Stimulated activated naive CD8-positive, alpha-beta T cell treated with anti-CD3 and anti-CD28 coated beads, Interleukin-15, Interleukin-2, amounts not matched to agents 100 ng/mL and 50 ng/mL, for 24 hours (primary cell): ENCODE data around the gene FAM168A.

Source experiments
- H3K27ac Mint-ChIP-seq: one replicate; pipeline ENCODE4 v1.8.0; 2021; ENCODE audit warnings: mild to moderate bottlenecking, mixed read lengths
- H3K27me3 Mint-ChIP-seq: one replicate; pipeline ENCODE4 v1.8.0; 2021; ENCODE audit warnings: mixed read lengths
- H3K36me3 Mint-ChIP-seq: one replicate; pipeline ENCODE4 v1.8.0; 2021; ENCODE audit warnings: low read depth, mixed read lengths
- H3K4me1 Mint-ChIP-seq: one replicate; pipeline ENCODE4 v1.8.0; 2021; ENCODE audit warnings: low read depth, mixed read lengths
- H3K4me3 Mint-ChIP-seq: one replicate; pipeline ENCODE4 v1.8.0; 2021; ENCODE audit warnings: mild to moderate bottlenecking, mixed read lengths
- H3K9me3 Mint-ChIP-seq: one replicate; pipeline ENCODE4 v1.8.0; 2021; ENCODE audit warnings: mixed read lengths

Gene FAM168A

DNA sequence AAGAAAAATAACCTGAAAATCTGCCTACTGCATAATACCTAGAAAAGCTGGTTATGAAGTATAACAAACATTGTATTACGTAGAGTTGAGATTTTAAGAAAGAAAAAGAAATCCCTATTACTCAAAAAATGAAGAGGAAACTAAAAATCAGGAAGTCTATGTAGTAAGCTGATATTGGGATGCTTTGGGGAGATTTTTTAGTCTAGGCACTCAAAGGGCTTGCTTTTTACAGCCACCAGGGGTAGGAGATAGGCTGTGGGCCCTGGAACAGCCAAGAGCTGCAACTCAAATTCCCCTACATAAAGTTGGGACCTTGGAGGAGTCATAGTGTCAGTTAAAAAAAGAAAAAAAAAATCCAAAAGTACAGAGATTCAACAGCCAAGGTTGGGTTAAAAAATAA lies 131.3 kb downstream of the FAM168A start:
- Mint-ChIP-seq H3K4me1 (no peaks in the 10 kb centered on the region), H3K27ac (no peak overlapping the region), H3K9me3 (no peaks in the 10 kb centered on the region), H3K4me3 (no peak overlapping the region), H3K27me3 (no peaks in the 10 kb centered on the region), H3K36me3 (peaks cover 4% of the 10 kb centered on the region)

DNA sequence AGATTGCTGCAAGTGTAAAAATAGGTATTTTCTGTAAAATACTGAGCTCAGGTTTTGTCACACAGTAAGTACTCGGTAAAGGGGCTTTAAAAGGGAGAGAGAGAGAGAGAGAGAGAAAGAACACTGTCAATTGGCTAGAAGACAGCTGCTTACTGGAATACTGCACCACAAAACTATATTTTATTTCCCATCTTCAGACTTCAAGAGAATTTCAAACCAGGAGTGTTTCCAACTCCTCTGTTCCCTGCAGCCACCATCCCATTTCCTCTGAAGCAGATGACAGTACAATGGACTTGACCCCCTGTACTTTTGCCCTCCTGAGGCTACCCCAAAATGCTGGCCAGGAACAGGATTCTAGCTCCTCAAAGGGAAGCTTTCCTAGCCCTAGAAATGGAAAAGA lies 132.0 kb downstream of the FAM168A start:
- no peaks in the 10 kb centered on the region for H3K4me1 Mint-ChIP-seq
- H3K27ac Mint-ChIP-seq: no peak overlapping the region
- no peak overlapping the region for H3K4me3 Mint-ChIP-seq
- no peaks in the 10 kb centered on the region for H3K9me3 Mint-ChIP-seq
- H3K36me3 Mint-ChIP-seq: peaks cover 4% of the 10 kb centered on the region
- H3K27me3 Mint-ChIP-seq: no peaks in the 10 kb centered on the region

DNA sequence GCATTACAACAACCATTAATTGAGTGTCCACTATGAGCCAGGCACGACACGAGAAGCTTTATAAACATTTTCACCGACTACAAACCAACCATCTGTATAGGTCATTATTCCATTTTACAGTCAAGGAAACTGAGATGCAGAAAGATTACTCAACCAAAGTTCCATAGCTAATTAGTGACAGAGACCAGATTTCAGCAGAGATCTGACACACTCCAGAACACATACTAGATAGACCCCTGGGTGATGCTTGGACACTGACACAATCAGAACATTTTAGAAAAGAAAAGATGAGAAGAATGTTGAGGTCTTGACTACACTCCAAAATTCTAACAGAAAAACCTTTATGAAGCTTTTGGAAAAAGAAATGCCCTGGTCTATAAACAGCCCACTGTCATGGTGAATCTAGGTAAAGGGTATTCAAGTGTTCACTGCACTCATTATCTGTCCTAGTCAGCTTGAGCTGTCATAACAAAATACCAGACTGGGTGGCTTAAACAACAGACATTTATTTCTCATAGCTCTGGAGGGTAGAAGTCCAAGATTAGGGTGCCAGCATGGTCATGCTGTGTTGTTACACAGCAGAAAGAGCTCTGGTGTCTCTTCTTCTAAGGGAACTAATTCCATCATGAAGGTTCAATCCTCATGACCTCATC lies 132.8 kb downstream of the FAM168A start:
- H3K4me1 Mint-ChIP-seq: no peaks in the 10 kb centered on the region
- H3K27ac Mint-ChIP-seq: no peak overlapping the region
- H3K9me3 Mint-ChIP-seq: no peaks in the 10 kb centered on the region
- peaks cover 4% of the 10 kb centered on the region for H3K36me3 Mint-ChIP-seq
- no peak overlapping the region for H3K4me3 Mint-ChIP-seq
- no peaks in the 10 kb centered on the region for H3K27me3 Mint-ChIP-seq

DNA sequence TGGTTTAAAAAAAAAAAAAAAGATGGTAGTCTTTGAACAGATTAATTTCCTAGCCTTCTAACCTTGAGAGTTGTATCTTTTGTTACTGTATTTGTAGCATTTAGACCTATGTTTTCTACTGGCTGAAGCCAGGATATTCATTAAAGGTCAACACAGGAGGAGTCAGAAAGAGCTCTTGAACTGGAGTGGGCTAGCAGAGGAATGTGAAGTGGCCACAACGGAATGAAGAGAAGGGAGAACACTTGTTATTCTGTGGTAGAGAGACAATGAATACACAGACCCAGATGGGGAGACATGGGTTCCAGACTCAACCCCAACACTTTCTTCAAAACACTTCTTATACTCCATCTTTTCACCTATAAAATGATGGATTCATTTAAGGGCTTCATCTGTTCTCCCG lies 133.6 kb downstream of the FAM168A start:
- no peaks in the 10 kb centered on the region for H3K27me3 Mint-ChIP-seq
- H3K9me3 Mint-ChIP-seq: no peaks in the 10 kb centered on the region
- H3K4me1 Mint-ChIP-seq: no peaks in the 10 kb centered on the region
- H3K27ac Mint-ChIP-seq: no peak overlapping the region
- no peak overlapping the region for H3K4me3 Mint-ChIP-seq
- H3K36me3 Mint-ChIP-seq: peaks cover 2% of the 10 kb centered on the region

DNA sequence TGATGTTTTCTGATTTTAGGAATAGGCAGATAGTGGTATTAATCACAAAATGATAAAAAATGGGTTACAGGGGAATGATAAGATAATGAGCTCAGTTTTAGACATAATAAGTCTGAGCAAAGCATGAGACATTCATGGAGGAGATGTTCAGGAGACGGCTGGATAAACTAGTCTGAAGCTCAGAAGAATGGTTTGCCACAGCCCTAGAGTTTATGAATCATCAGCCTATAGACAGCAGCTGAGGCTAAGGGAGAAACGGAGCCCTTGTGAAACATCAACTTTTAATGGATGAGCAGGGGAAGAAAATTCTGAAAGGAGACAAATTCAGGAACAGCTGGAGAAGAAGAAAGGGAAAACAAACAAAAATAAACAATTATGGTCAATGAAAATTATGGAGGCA lies 134.6 kb downstream of the FAM168A start:
- H3K27ac Mint-ChIP-seq: no peak overlapping the region

DNA sequence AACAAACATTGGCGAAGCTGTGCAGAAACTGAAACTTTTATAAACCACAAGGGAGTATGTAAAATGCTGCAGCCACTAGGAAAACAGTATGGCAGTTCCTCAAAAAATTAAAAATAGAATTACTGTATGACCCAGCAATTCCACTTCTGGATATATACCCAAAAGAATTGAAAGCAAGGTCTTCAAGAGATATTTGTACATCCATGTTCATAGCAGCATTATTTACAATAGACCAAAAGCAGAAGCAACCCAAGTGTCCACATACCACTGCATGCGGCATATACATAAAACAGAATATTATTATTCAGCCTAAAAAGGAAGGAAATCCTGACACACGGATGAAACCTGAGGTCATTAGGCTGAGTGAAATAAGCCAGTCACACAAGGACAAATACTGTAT lies 135.9 kb downstream of the FAM168A start:
- Mint-ChIP-seq H3K27ac (no peak overlapping the region), H3K4me3 (no peak overlapping the region), H3K9me3 (no peaks in the 10 kb centered on the region), H3K27me3 (no peaks in the 10 kb centered on the region), H3K36me3 (peaks cover 3% of the 10 kb centered on the region), H3K4me1 (no peaks in the 10 kb centered on the region)

More for the DNA sequence above, 134.6 kb downstream of the FAM168A start:
- H3K4me3 Mint-ChIP-seq: no peak overlapping the region
- H3K36me3 Mint-ChIP-seq: no peaks in the 10 kb centered on the region
- no peaks in the 10 kb centered on the region for H3K4me1 Mint-ChIP-seq
- no peaks in the 10 kb centered on the region for H3K9me3 Mint-ChIP-seq
- no peaks in the 10 kb centered on the region for H3K27me3 Mint-ChIP-seq

DNA sequence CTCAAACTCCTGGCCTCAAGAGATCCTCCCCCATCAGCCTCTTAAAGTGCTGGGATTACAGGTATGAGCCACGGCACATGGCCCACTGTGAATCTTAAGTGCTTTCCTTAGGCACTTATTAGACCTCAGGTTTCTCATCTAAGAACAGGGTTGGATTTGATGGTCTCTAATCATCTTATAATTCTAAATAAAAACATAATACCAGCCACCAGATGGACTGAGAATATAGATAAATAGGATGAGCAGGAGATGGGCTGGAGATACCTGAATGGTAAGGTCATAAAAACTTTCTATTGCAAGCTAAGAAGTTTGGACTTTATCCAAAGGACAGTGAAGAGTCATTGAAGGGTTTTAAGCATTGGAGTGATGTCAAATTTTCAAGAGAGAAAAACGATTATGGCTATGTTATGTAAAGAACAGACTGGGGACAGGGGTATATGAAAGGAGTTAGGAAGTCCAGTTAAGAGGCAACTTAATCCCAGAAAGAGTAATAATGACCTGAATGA lies 136.5 kb downstream of the FAM168A start:
- Mint-ChIP-seq H3K27ac (no peak overlapping the region), H3K4me3 (no peak overlapping the region), H3K9me3 (no peaks in the 10 kb centered on the region), H3K27me3 (no peaks in the 10 kb centered on the region), H3K36me3 (peaks cover 3% of the 10 kb centered on the region), H3K4me1 (no peaks in the 10 kb centered on the region)

DNA sequence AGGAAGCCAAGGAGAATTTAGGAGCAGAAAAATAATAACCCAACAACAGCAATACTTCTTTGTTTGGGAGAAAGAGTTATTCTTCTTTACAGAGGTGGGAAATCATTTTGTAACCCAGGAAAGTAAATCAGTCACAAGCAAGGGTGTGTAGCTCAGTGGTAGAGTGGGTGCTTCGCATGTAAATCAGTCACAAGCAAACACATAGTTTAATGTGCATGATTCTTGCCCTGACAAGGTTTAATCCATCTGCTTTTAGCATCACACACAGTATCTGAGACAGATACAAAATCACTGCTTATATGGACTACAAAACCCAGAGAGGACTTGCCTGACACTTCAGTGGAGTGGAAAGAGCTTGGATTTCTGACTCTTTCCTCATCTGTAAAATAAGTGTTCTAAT lies 139.7 kb downstream of the FAM168A start:
- Mint-ChIP-seq H3K4me1 (no peaks in the 10 kb centered on the region), H3K27ac (no peak overlapping the region), H3K36me3 (peaks cover 3% of the 10 kb centered on the region), H3K9me3 (no peaks in the 10 kb centered on the region), H3K4me3 (no peak overlapping the region), H3K27me3 (no peaks in the 10 kb centered on the region)

DNA sequence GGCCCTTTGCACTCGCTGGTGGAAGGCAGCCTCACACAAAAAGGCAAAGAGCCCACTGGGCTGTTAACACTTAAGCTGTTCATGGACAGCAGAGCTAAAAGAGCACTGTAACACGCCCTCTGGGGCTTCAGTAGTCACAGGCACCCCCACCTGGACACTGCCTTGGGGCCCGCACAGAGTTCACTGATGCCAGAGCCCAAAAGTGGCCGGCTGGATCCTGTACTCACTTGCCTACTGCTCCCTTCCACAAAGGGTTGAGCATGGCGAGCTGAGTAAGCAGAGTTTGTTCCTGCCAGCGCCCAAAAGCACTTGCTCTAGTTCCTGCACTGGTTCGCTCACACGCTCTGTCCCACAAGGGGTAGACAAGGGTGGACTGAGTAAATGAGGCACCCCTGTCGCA lies 142.9 kb downstream of the FAM168A start:
- H3K27me3 Mint-ChIP-seq: no peaks in the 10 kb centered on the region
- H3K36me3 Mint-ChIP-seq: peaks cover 3% of the 10 kb centered on the region
- no peak overlapping the region for H3K4me3 Mint-ChIP-seq
- H3K27ac Mint-ChIP-seq: no peak overlapping the region
- no peaks in the 10 kb centered on the region for H3K9me3 Mint-ChIP-seq
- H3K4me1 Mint-ChIP-seq: no peaks in the 10 kb centered on the region

DNA sequence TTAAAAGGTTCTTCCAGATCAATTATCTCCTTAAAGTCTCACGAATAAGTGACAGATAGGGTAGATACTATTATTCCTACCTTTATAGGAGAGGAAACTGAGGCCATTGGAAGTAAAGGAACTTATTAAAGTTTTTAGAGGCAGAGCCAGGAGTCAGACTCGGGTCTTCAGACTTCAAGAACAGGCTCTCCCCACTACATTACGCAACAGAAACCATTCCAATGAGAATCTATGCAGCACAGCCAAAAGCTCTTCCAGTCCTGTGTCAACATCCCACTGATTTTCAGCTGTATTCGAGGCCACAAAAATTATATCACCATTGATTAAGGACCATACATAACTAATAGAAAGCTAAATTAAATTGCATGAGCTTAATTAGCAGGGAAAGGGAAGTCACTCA lies 144.3 kb downstream of the FAM168A start:
- Mint-ChIP-seq H3K9me3 (no peaks in the 10 kb centered on the region), H3K4me1 (no peaks in the 10 kb centered on the region), H3K36me3 (peaks cover 3% of the 10 kb centered on the region), H3K27ac (no peak overlapping the region), H3K27me3 (no peaks in the 10 kb centered on the region), H3K4me3 (no peak overlapping the region)

DNA sequence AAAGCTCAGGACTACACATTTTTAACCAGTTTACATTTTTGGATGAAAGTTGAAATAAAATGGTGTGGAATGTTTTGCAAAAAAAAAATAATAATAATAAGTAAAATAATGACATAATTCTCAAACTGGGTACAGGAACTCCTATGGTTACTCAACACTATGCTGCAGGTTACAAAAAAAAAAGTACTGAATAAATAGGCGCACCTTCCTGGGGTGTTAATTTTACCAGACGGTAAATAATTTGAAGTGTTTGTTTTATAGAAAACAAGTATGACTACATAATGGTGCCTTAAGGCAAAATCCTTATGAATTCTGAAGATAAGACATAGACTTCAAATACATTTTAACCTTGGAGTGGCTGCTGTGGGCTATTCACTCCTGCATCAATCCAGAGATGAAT lies 145.2 kb downstream of the FAM168A start:
- Mint-ChIP-seq H3K36me3 (peaks cover 3% of the 10 kb centered on the region), H3K27ac (no peak overlapping the region), H3K27me3 (no peaks in the 10 kb centered on the region), H3K9me3 (no peaks in the 10 kb centered on the region), H3K4me3 (no peak overlapping the region), H3K4me1 (no peaks in the 10 kb centered on the region)

DNA sequence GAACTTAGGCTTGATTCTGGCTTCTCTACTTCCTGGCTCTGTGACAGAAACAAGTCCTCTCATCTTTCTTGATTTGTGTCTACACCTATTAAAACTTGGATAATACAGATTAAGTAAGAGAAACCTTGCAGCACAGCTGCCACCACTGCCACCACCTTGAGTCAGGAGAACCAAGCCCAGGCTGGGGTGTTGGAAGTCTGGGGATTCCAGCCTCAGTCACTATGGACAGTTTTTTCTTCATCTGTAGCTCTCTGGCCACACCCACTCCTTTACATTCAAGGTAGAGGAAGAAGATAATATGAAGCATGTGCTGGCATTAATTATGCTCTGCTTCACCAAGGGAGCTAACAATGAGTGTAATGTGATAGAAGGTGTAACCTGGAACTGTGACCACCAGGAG lies 146.0 kb downstream of the FAM168A start:
- H3K27ac Mint-ChIP-seq: no peak overlapping the region
- H3K9me3 Mint-ChIP-seq: no peaks in the 10 kb centered on the region
- H3K36me3 Mint-ChIP-seq: no peaks in the 10 kb centered on the region
- no peak overlapping the region for H3K4me3 Mint-ChIP-seq
- peaks cover 3% of the 10 kb centered on the region for H3K4me1 Mint-ChIP-seq
- no peaks in the 10 kb centered on the region for H3K27me3 Mint-ChIP-seq

DNA sequence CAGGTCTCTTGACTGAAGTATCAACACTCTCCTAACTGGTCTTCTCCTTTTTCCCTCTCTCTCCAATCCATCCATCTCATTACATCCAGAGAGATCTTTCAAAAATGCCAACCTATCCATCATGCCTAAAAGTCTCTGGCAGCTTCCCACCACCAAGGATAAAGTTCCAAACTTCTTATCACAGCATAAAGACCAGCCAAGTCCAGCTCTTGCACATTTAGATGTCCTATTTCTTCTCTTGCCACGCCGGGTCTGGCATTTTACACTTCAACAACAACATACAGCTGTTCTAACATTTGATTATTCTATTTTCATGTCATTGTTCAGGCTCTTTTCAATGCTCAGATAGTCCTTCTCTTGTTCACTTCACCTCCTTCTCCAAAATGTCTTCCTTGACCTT lies 151.1 kb downstream of the FAM168A start:
- Mint-ChIP-seq H3K4me1 (peaks cover 8% of the 10 kb centered on the region), H3K27me3 (no peaks in the 10 kb centered on the region), H3K4me3 (no peak overlapping the region), H3K36me3 (no peaks in the 10 kb centered on the region), H3K27ac (no peak overlapping the region), H3K9me3 (no peaks in the 10 kb centered on the region)

DNA sequence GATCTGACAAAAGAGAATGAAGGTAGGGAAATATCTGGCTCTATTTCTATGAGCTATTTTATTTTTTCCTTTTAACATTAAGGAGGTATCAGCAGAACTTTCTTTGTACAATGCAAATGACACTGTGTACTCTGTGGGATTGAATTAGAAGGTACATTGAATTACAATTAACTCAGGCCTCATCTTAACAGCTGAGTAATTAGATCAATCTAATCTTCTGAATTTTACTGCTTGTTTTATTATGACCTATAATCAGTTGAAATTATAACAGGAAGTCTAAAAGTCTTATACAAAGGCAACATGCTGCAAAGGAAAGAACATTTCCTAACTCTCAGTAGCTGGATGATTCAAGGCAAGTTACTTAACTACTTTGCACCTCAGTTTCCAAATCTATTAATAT lies 151.9 kb downstream of the FAM168A start:
- H3K4me1 Mint-ChIP-seq: peaks cover 11% of the 10 kb centered on the region
- H3K27ac Mint-ChIP-seq: no peak overlapping the region
- H3K4me3 Mint-ChIP-seq: no peak overlapping the region
- no peaks in the 10 kb centered on the region for H3K27me3 Mint-ChIP-seq
- peaks cover 3% of the 10 kb centered on the region for H3K36me3 Mint-ChIP-seq
- no peaks in the 10 kb centered on the region for H3K9me3 Mint-ChIP-seq

DNA sequence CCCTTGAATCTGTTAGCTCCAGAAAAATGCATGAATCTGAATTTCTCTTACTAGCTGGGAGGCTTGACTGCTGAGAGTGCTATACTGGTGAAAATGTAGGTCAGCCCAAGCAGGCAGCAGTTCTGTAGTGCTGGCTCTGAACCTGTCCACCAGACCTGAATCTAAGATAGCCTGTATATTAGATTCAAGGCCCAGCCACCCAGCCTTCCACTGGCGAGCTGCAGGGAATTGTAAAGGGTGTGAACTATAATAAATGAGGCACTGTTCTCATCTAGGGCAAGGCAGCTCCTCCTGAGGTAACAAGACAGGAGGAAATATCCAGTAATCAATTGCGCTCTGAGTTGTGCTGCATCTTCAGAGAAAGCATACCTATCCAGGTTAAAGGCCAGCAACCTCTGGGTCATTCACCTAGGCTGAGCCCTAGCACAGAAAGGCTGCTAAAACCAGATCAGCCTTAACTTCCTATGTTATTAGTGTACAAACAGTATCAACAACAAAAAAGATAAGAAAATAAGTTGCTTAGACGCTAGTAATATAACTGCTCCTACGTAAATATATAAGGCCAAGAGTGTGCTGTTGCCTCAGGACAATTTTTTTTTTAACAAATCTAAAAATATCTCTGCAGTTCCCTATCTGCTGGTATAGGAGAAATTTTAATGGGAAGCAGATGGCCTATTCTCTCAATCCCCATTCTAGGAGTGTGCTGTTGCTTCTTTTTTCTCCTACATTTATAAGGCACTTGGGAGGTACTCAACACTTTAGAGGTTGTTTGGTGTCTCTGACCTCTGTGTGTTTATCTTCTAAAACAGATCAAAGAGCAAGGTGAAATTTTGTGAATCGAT lies 158.7 kb downstream of the FAM168A start:
- H3K27me3 Mint-ChIP-seq: no peaks in the 10 kb centered on the region
- H3K9me3 Mint-ChIP-seq: no peaks in the 10 kb centered on the region
- H3K4me3 Mint-ChIP-seq: no peak overlapping the region

More for the DNA sequence above, 158.7 kb downstream of the FAM168A start:
- no peak overlapping the region for H3K27ac Mint-ChIP-seq
- H3K36me3 Mint-ChIP-seq: peaks cover 3% of the 10 kb centered on the region
- peaks cover 3% of the 10 kb centered on the region for H3K4me1 Mint-ChIP-seq
